Activated CD4-positive, alpha-beta memory T cell treated with anti-CD3 and anti-CD28 coated beads for 36 hours (primary cell): ENCODE data around the gene FRMD5. TPM values are rescaled to one million over a fixed set of nuclear protein-coding genes. Genes with fewer than 3 reads are reported as not detected.
"Not testable (repeated sequence)": the region's sequence is repeated elsewhere in the genome, so short reads cannot be mapped to it uniquely, and the experiment has no call there.

Experiments used
- CTCF ChIA-PET: fragments of 350-600 bp; sonication (Branson Sonifier 250); formaldehyde crosslinking; loops from one replicate; lab custom pipeline; 2021; ENCODE audit warnings: antibody characterized with exemption, inconsistent platforms; lab: Charles Lee
- POLR2A ChIA-PET: fragments of 350-600 bp; sonication (Branson Sonifier 250); formaldehyde crosslinking; loops from one replicate; lab custom pipeline; 2021; ENCODE audit warnings: antibody characterized with exemption; lab: Charles Lee
- DNase-seq: peaks from one replicate; pipeline ENCODE4 v3.0.0-alpha.2; 2020
- H3K27ac Mint-ChIP-seq: one replicate; pipeline ENCODE4 v1.8.0; 2021; ENCODE audit warnings: mixed read lengths
- H3K27me3 Mint-ChIP-seq: one replicate; pipeline ENCODE4 v1.8.0; 2021; ENCODE audit warnings: mixed read lengths
- H3K36me3 Mint-ChIP-seq: one replicate; pipeline ENCODE4 v1.8.0; 2021; ENCODE audit warnings: mixed read lengths
- H3K4me1 Mint-ChIP-seq: one replicate; pipeline ENCODE4 v1.8.0; 2021; ENCODE audit warnings: low read depth, mixed read lengths
- H3K4me3 Mint-ChIP-seq: one replicate; pipeline ENCODE4 v1.8.0; 2021; ENCODE audit warnings: mild to moderate bottlenecking, mixed read lengths
- H3K9me3 Mint-ChIP-seq: one replicate; pipeline ENCODE4 v1.8.0; 2021; ENCODE audit warnings: mixed read lengths
- intact Hi-C: fragments of 100-400 bp; cut with micrococcal nuclease; formaldehyde crosslinking; loops from one replicate; pipeline ENCODE4 v1.15.1; 2023
- total RNA-seq, 2 experiments: library from RNA; stranded (reverse); gene quantifications; one replicate each; pipeline ENCODE4 v1.2.3, GENCODE V29; 2021

FRMD5 gene
- total RNA-seq, 2 experiments from 2014 or later: 0.24 to 0.31 TPM

GRCh38 chr15:43878446-43878845, 316.6 kb downstream of the FRMD5 start:
- no peak for DNase-seq
- Mint-ChIP-seq H3K27ac (no peak overlapping the region), H3K9me3 (no peaks in the 10 kb centered on the region), H3K27me3 (no peaks in the 10 kb centered on the region), H3K4me3 (no peak overlapping the region), H3K36me3 (peaks cover 41% of the 10 kb centered on the region), H3K4me1 (no peaks in the 10 kb centered on the region)
- intact Hi-C loops: no loop called here
- CTCF ChIA-PET: no interaction called here
- POLR2A ChIA-PET: no interaction called here

DNA sequence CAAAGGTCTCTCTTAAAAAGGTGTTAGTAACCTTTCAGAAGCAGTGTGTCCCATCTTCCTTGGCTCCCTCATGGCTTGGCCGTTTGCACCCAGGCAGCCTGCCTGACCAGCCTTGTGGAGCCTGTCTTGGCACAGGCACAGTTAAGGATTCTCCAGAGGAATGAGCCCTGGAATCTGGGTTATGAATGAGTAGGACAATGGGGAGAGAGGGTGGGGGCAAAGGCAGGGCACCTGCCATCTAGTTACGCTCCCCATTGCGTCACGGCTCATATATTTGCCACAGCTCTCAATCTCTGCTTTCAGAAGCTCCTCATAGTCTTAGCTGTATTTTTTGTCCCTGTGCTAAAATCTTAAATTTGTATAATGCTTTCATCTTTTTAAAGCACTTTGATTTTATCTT, 317.7 kb downstream of the FRMD5 start:
- peaks cover 38% of the 10 kb centered on the region for H3K36me3 Mint-ChIP-seq
- H3K4me3 Mint-ChIP-seq: no peak overlapping the region
- POLR2A ChIA-PET: no interaction called here
- no peak overlapping the region for H3K27ac Mint-ChIP-seq
- H3K27me3 Mint-ChIP-seq: no peaks in the 10 kb centered on the region
- no peaks in the 10 kb centered on the region for H3K9me3 Mint-ChIP-seq
- no peak for DNase-seq
- no peaks in the 10 kb centered on the region for H3K4me1 Mint-ChIP-seq
- intact Hi-C loops: no loop called here
- CTCF ChIA-PET: interaction anchor here (0.9 kb wide), 1 partner anchor 27 kb away, joined by 3 read pairs; no protein-coding TSS in a partner anchor

DNA sequence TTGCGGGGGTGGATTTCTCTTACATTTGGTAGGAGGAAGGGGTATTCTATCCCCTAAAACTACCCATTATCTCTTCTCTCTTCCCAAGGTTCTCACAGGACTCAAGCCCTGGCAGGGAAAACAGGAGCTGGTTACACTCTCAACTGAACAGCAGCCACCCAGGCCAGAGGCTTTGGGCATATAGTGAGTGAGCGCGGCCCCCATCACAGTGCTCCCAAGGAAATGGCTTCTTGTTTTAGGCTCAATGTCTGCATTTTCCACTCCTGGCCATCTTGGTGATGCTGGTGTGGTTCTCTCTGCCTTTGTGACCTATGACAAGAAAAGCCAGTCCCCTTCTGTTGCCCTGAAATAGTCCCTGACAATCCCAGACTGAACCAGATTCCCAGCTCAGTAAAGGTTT, 318.2 kb downstream of the FRMD5 start:
- H3K9me3 Mint-ChIP-seq: no peaks in the 10 kb centered on the region
- POLR2A ChIA-PET: no interaction called here
- H3K36me3 Mint-ChIP-seq: peaks cover 40% of the 10 kb centered on the region

GRCh38 chr15:43873651-43874050, 321.4 kb downstream of the FRMD5 start:
- Mint-ChIP-seq H3K27me3 (no peaks in the 10 kb centered on the region), H3K4me1 (no peaks in the 10 kb centered on the region), H3K36me3 (peaks cover 41% of the 10 kb centered on the region), H3K27ac (no peak overlapping the region), H3K9me3 (no peaks in the 10 kb centered on the region), H3K4me3 (no peak overlapping the region)
- no peak for DNase-seq
- ChIA-PET CTCF (no interaction called here), POLR2A (no interaction called here)
- intact Hi-C loops: no loop called here

More for the DNA sequence above, 318.2 kb downstream of the FRMD5 start:
- H3K27me3 Mint-ChIP-seq: no peaks in the 10 kb centered on the region
- H3K4me1 Mint-ChIP-seq: no peaks in the 10 kb centered on the region
- intact Hi-C loops: no loop called here
- no peak overlapping the region for H3K4me3 Mint-ChIP-seq
- DNase-seq: no peak
- H3K27ac Mint-ChIP-seq: no peak overlapping the region
- CTCF ChIA-PET: interaction anchor here (0.9 kb wide), 1 partner anchor 27 kb away, joined by 3 read pairs; no protein-coding TSS in a partner anchor

- Mint-ChIP-seq H3K4me3 (no peak overlapping the region), H3K27ac (no peak overlapping the region), H3K9me3 (no peaks in the 10 kb centered on the region), H3K36me3 (peaks cover 38% of the 10 kb centered on the region), H3K27me3 (no peaks in the 10 kb centered on the region), H3K4me1 (no peaks in the 10 kb centered on the region)
- ChIA-PET CTCF (interaction anchor here (1.4 kb wide), 1 partner anchor 12 kb away, joined by 4 read pairs; no protein-coding TSS in a partner anchor), POLR2A (no interaction called here)
- DNase-seq: no peak
- intact Hi-C loops: no loop called here
Observed at GRCh38 chr15:43872416-43873020, 322.6 kb downstream of the FRMD5 start.

- Mint-ChIP-seq H3K4me3 (no peak overlapping the region), H3K27me3 (no peaks in the 10 kb centered on the region), H3K4me1 (no peaks in the 10 kb centered on the region), H3K9me3 (no peaks in the 10 kb centered on the region), H3K27ac (no peak overlapping the region), H3K36me3 (peaks cover 42% of the 10 kb centered on the region)
- POLR2A ChIA-PET: no interaction called here
- no peak for DNase-seq
- CTCF ChIA-PET: interaction anchor here (1.4 kb wide), 1 partner anchor 11 kb away, joined by 4 read pairs; no protein-coding TSS in a partner anchor
- intact Hi-C loops: no loop called here
Observed at GRCh38 chr15:43871835-43872234, 323.2 kb downstream of the FRMD5 start.

DNA sequence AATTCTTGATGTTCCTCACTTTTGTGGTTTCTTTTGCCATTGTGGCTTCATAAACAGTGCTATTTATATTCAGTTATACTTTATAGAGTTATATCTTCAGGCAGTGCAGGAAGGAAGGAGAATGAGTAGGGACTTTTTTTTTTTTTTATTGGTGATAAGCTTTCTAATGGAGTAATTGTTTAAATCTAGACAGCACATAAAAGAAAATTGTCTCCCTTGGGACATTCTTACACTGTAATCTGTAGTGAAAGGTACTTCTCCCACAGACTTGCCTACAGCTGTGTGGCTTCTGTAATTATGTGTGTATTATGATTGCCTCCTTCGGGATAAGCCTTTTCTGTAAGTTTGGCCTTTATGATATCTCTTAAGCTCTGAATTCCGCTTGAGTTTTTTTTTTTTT, 326.7 kb downstream of the FRMD5 start:
- ChIA-PET CTCF (interaction anchor here (0.6 to 1.6 kb wide), 2 partner anchors 201 to 378 kb away, joined by 3 read pairs; no protein-coding TSS in a partner anchor), POLR2A (no interaction called here)
- no peaks in the 10 kb centered on the region for H3K4me1 Mint-ChIP-seq
- no peak overlapping the region for H3K4me3 Mint-ChIP-seq
- H3K36me3 Mint-ChIP-seq: peaks cover 42% of the 10 kb centered on the region
- H3K27me3 Mint-ChIP-seq: no peaks in the 10 kb centered on the region
- intact Hi-C loops: no loop called here
- no peak for DNase-seq
- H3K27ac Mint-ChIP-seq: no peak overlapping the region
- no peaks in the 10 kb centered on the region for H3K9me3 Mint-ChIP-seq

DNA sequence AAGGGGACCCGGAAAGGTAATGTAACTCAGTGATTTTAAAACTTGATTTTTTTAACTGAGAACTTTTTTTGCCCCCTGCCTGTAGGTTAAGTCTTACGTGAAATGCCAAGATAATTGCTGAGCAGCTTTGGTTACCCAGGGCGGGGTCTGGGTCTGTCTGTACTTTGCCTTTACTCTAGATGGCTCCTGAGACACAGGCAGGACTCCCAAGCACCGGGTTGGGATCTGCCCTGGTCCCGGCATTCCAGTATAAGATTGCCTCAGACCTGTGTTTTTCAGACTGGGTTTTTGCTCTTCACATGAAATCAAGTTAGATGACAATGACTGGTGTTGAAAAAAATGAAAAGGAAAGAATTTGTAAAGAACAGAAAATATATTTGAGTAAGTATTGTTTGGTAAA, 328.0 kb downstream of the FRMD5 start:
- H3K4me3 Mint-ChIP-seq: no peak overlapping the region
- CTCF ChIA-PET: interaction anchor here (1.6 kb wide), 1 partner anchor 203 kb away, joined by 3 read pairs; no protein-coding TSS in a partner anchor
- no peak for DNase-seq
- H3K4me1 Mint-ChIP-seq: no peaks in the 10 kb centered on the region
- intact Hi-C loops: no loop called here
- H3K9me3 Mint-ChIP-seq: no peaks in the 10 kb centered on the region
- POLR2A ChIA-PET: no interaction called here
- no peak overlapping the region for H3K27ac Mint-ChIP-seq
- no peaks in the 10 kb centered on the region for H3K27me3 Mint-ChIP-seq
- peaks cover 35% of the 10 kb centered on the region for H3K36me3 Mint-ChIP-seq

DNA sequence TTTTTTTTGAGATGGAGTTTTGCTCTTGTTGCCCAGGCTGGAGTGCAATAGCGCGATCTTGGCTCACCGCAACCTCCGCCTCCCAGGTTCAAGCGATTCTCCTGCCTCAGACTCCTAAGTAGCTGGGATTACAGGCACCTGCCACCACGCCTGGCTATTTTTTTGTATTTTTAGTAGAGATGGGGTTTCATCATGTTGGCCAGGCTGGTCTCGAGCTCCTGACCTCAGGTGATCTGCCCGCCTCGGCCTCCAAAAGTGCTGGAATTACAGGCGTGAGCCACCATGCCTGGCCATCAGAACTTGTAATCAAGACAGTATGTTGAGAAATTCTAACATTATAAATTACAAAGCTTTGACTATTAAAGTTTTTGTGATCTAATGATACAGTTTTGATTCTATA, 328.4 kb downstream of the FRMD5 start:
- H3K4me1 Mint-ChIP-seq, intact Hi-C loops, H3K9me3 Mint-ChIP-seq, POLR2A ChIA-PET, DNase-seq, H3K27me3 Mint-ChIP-seq, H3K27ac Mint-ChIP-seq, H3K4me3 Mint-ChIP-seq, CTCF ChIA-PET: not testable (repeated sequence)
- H3K36me3 Mint-ChIP-seq: peaks cover 32% of the 10 kb centered on the region

DNA sequence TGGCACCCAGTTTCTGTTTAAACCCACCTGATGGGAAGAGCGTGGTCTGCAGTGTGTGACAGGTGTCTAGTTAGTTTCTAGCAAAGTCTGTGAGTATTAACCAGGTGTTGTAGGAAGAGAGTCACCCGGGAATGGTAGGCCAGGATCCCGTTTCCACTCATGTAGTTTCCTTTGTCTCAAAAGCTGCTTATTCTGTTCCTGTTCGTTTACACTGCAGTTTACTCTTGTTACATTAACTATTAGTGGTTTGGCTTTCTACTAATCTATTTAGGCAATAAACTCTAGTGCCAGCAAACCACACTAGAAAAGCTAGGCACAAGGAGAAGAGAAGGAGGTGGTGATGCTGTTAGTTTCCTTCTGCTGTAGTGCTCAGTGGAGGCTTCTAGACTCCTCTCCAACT, 335.5 kb downstream of the FRMD5 start:
- Mint-ChIP-seq H3K9me3 (no peaks in the 10 kb centered on the region), H3K4me3 (no peak overlapping the region), H3K27me3 (no peaks in the 10 kb centered on the region), H3K27ac (no peak overlapping the region), H3K4me1 (no peaks in the 10 kb centered on the region), H3K36me3 (peaks cover 46% of the 10 kb centered on the region)
- ChIA-PET POLR2A (no interaction called here), CTCF (interaction anchor here (1.2 kb wide), 1 partner anchor 16 kb away, joined by 4 read pairs; no protein-coding TSS in a partner anchor)
- DNase-seq: no peak
- intact Hi-C loops: no loop called here

DNA sequence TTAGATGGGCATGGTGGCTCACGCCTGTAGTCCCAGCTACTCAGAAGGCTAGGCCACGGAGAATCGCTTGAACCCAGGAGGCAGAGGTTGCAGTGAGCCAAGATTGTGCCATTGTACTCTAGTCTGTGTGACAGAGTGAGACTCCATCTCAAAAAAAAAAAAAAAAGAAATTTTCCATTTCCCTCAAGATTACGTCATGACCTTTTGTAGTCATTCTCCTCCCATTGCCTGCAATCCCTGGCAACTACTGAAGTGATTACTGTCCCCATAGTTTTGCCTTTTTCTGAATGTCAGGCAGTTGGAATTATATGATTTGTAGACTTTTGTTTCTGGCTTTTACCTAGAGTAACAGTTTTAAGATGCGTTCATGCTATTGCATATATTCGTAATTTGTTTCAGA, 340.3 kb downstream of the FRMD5 start:
- ChIA-PET CTCF (no interaction called here), POLR2A (interaction anchor here (0.8 kb wide), 1 partner anchor 27 kb away, joined by 3 read pairs; no protein-coding TSS in a partner anchor)
- no peaks in the 10 kb centered on the region for H3K27me3 Mint-ChIP-seq
- no peak for DNase-seq
- no peaks in the 10 kb centered on the region for H3K4me1 Mint-ChIP-seq
- H3K27ac Mint-ChIP-seq: no peak overlapping the region
- H3K9me3 Mint-ChIP-seq: no peaks in the 10 kb centered on the region
- peaks cover 63% of the 10 kb centered on the region for H3K36me3 Mint-ChIP-seq
- intact Hi-C loops: no loop called here
- no peak overlapping the region for H3K4me3 Mint-ChIP-seq

- POLR2A ChIA-PET: no interaction called here
- Mint-ChIP-seq H3K4me3 (no peak overlapping the region), H3K27ac (no peak overlapping the region), H3K36me3 (peaks cover 58% of the 10 kb centered on the region), H3K4me1 (no peaks in the 10 kb centered on the region), H3K27me3 (no peaks in the 10 kb centered on the region), H3K9me3 (no peaks in the 10 kb centered on the region)
- intact Hi-C loops: no loop called here
- DNase-seq: no peak
- CTCF ChIA-PET: interaction anchor here (0.8 kb wide), 1 partner anchor 465 kb away, joined by 3 read pairs; no protein-coding TSS in a partner anchor
Observed at GRCh38 chr15:43852607-43853006, 342.5 kb downstream of the FRMD5 start.

DNA sequence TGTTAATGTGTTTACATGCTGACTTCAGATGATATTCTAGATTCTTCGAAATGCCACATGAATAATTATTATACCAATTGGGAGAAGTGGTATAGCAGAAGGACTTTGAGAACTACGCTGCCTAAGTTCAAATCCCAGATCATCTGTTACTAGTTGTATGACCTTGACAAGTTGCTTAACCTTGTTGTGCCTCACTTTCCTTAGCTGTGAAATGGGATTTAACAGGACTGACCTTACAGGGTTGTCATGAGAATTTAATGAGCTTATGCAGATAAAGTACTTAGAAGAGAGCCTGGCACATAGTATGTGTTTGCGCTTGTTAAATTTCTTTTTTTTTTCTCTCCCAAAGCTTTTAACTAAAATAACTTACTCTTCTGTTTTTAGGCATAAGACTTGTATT, 343.8 kb downstream of the FRMD5 start:
- no peak overlapping the region for H3K27ac Mint-ChIP-seq
- no peak overlapping the region for H3K4me3 Mint-ChIP-seq
- no peaks in the 10 kb centered on the region for H3K9me3 Mint-ChIP-seq
- ChIA-PET POLR2A (interaction anchor here (0.9 kb wide), 1 partner anchor 10 kb away, joined by 3 read pairs; no protein-coding TSS in a partner anchor), CTCF (interaction anchor here (0.7 kb wide), 1 partner anchor 223 kb away, joined by 3 read pairs; no protein-coding TSS in a partner anchor)
- intact Hi-C loops: no loop called here
- no peak for DNase-seq
- peaks cover 50% of the 10 kb centered on the region for H3K36me3 Mint-ChIP-seq
- H3K4me1 Mint-ChIP-seq: no peaks in the 10 kb centered on the region
- H3K27me3 Mint-ChIP-seq: no peaks in the 10 kb centered on the region
